SK-N-MC (cell line): ENCODE data around the gene OR2B2.

ENCODE experiments used
- DNase-seq: peaks from one replicate; pipeline ENCODE4 v3.0.0-alpha.2; 2011; ENCODE audit warnings: low read depth, low spot score
- H3K27ac ChIP-seq: fragments of 200-600 bp; sonication (generic); 2 replicates; pipeline ENCODE4 v1.5.1; 2016; ENCODE audit warnings: mixed run types
- H3K36me3 ChIP-seq: fragments of 200-600 bp; sonication (generic); 2 replicates; pipeline ENCODE4 v1.6.1; 2017; ENCODE audit warnings: antibody characterized with exemption, low read length, mixed read lengths; ENCODE audit not compliant: insufficient read depth
- H3K4me3 ChIP-seq: fragments of 200-600 bp; sonication (generic); 2 replicates; pipeline ENCODE4 v1.5.1; 2016
- H3K9ac ChIP-seq: fragments of 200-600 bp; sonication (generic); 2 replicates; pipeline ENCODE4 v1.8.0; 2017; ENCODE audit warnings: mixed run types, mixed read lengths; ENCODE audit not compliant: insufficient read length
- H3K9me3 ChIP-seq: fragments of 200-600 bp; sonication (generic); 2 replicates; pipeline ENCODE4 v1.6.1; 2017; ENCODE audit warnings: low read depth, mild to moderate bottlenecking, antibody characterized with exemption, low read length, moderate library complexity, mixed read lengths
- EZH2 ChIP-seq: fragments of 200-600 bp; sonication (generic); IDR thresholded peaks from one replicate; pipeline ENCODE4 v1.6.1; 2017; ENCODE audit warnings: antibody characterized with exemption
- FOXP2 ChIP-seq: optimal IDR thresholded peaks from 2 replicates; pipeline ENCODE3; 2011; ENCODE audit warnings: mild to moderate bottlenecking, moderate library complexity; ENCODE audit not compliant: insufficient read depth; ENCODE audit errors: extremely low read length, control extremely low read depth
- POLR2AphosphoS5 ChIP-seq: IDR thresholded peaks from 2 replicates; pipeline ENCODE4 v1.6.1; 2012; ENCODE audit warnings: mild to moderate bottlenecking, low read depth, low read length, borderline replicate concordance

OR2B2 gene

DNA sequence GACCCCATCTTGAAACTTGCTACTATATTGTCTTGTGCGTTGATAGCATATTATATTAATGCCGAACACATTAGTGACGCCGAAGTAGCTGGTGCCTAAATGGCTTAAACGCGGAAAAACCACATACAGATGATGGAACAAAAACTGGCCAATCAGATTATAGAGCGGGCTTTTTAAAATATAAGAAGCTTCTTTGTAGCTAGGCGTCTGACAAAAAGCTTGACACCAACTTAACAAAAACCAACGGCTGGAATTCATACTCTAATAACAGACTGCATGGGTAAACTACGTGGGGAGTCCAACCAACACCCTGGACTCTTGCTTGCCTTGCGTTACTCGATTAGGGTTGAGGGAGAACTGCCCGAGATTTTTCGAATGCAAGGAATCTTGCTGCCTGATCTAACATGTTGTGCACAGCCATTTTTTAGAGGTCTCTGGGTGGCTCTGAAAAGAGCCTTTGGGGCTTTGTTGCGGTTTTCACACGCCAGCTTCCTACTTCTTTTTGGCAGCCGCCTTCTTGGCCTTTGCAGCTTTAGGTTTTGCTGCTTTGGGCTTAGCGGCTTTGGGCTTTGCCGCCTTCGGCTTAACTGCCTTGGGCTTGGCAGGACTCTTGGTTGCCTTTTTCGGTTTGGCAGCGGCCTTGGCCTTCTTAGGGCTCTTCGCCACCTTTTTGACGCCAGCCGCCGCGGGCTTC, 45.7 kb downstream of the OR2B2 start:
- Histone ChIP-seq H3K9me3 (no peaks in the 10 kb centered on the region), H3K36me3 (no peaks in the 10 kb centered on the region), H3K4me3 (peak overlapping the region; percentile 77), H3K27ac (peak overlapping the region; percentile 80), H3K9ac (peak overlapping the region; percentile 75)
- DNase-seq: peak; percentile 83
- peak; percentile 92 for TF ChIP-seq POLR2AphosphoS5
- no peak for TF ChIP-seq EZH2
- TF ChIP-seq FOXP2: no peak

DNA sequence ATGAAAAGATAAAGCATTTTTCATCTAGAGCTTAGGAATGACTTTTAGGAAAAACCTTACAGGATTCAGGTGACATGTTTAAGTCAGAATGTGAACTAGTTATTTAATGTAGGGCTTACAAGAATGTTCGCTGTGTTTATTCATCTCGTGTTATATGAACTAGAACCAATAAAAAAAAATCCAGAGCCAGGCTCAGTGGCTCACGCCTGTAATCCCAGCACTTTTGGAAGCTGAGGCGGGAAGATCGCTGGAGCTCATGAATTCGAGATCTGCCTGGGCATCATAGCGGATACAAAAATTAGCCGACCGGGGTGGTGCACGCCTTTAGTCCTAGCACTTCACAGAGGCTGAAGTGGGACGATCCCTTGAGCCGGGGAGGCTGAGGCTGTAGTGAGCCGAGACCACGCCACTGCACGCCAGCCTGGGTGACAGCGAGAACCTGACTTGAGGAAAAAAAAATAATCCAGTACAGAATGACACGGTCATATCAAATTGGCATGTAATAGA, 46.3 kb downstream of the OR2B2 start:
- Histone ChIP-seq H3K27ac (peak overlapping the region; percentile 80), H3K9ac (peak overlapping the region; percentile 75), H3K36me3 (no peaks in the 10 kb centered on the region), H3K9me3 (no peaks in the 10 kb centered on the region), H3K4me3 (peak overlapping the region; percentile 77)
- DNase-seq: no peak
- TF ChIP-seq FOXP2 (no peak), EZH2 (no peak), POLR2AphosphoS5 (no peak)

DNA sequence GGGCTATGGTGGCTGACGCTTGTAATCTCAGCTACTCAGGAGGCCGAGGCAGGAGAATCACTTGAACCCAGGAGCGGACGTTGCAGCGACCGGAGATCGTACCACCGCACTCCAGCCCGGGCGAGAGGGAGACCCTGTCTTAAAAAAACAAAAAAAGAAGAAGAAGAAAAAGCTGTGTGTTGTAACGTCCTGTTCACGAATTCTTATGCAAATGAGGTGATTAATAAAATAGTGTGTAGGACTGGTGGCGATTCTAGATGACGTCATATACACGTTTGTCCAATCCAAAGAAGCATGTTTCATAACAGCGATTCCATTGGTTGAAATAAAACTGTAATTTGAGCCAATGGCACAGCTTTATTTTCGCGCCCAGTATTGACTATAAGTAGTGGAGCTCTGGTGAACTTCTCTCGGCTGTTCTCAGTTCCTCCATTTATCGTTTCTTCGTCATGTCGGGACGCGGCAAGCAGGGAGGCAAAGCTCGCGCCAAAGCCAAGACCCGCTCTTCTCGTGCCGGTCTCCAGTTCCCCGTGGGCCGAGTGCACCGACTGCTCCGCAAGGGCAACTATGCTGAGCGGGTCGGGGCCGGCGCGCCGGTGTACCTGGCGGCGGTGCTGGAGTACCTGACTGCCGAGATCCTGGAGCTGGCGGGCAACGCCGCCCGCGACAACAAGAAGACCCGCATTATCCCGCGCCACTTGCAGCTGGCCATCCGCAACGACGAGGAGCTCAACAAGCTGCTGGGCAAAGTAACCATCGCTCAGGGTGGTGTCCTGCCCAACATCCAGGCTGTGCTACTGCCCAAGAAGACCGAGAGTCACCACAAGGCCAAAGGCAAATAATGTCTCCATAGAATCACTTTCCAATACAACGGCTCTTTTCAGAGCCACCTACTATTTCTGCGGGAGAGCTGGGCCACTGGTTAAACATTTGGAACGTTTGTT, 47.0 kb downstream of the OR2B2 start:
- peak; percentile 90 for DNase-seq
- Histone ChIP-seq H3K27ac (peak overlapping the region; percentile 84), H3K9me3 (no peaks in the 10 kb centered on the region), H3K9ac (peak overlapping the region; percentile 75), H3K36me3 (no peaks in the 10 kb centered on the region), H3K4me3 (peak overlapping the region; percentile 77)
- TF ChIP-seq POLR2AphosphoS5 (peak; percentile 79), EZH2 (no peak)

DNA sequence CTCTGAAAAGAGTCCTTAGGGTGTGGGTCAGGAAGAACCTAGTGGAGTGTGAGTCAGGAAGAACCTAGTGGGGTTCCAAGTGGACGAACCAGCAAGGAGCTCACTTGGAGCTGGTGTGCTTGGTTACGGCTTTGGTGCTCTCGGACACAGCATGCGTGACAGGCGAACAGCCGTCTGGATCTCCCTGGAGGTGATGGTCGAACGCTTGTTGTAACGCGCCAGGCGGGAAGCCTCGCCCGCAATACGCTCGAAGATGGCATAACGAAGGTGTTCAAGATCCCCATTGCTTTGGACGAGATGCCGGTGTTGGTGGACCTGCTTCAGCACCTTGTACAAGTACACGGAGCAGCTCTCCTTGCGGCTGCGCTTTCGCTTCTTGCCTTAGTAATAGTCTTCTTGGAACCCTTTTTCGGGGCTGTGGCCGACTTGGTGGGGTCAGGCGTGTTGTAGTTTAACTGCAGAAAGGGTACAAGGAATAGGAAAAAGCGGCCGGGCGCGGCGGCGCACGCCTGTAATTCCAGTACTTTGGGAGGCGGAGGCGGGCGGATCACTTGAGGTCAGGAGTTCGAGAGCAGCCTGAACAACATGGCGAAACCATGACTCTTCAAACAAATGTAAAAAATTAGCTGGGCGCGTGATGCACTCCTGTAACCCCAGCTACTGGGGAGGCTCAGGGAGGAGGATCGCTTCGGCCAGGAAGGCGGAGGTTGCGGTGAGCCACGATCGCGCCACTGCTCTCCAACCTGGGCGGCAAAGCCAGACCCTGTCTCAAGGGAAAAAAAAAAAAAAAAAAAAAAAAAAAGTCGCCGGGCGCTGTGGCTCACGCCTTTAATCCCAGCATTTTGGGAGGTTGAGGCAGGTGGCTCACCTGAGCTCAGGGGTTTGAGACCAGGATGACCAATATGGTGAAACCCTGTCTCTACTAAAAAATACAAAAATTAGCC, 48.0 kb downstream of the OR2B2 start:
- peak overlapping the region; percentile 84 for H3K27ac ChIP-seq
- no peak overlapping the region for H3K9ac ChIP-seq
- no peaks in the 10 kb centered on the region for H3K36me3 ChIP-seq
- no peak overlapping the region; the same call in 1 of the 2 replicates for H3K4me3 ChIP-seq
- DNase-seq: no peak
- H3K9me3 ChIP-seq: no peaks in the 10 kb centered on the region
- TF ChIP-seq POLR2AphosphoS5: no peak
- TF ChIP-seq EZH2: no peak
- no peak for TF ChIP-seq FOXP2

DNA sequence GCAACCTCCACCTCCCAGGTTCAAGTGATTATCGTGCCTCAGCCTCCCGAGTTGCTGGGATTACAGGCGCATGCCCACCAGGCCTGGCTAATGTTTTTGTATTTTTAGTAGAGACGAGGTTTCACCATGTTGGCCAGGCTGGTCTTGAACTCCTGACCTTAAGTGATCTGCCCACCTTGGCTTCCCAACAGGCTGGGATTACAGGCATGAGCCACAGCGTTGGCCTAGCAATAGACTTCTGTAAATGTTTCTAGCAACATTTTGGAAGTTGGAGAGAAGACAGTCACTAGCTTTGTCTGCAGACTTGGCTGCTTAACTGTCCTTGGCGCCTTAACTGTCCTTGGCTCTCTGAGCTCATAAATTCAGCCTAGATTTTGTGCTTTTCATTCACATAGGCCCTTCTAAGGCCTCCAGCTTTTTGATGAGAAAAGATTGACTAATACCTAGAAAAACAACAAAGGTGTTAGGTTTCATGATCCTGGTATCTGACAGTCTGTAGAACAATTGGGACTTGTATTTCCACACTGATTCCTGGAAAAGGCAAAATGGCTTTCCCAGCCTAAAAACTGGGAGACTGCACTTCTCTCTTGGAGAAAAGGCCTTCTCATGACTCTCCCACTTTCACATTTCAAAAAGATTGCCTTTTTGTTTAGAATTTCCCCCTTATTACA, 49.7 kb downstream of the OR2B2 start:
- peak overlapping the region; percentile 7; the same call in 1 of the 2 replicates for H3K27ac ChIP-seq
- H3K4me3 ChIP-seq: no peak overlapping the region
- H3K36me3 ChIP-seq: no peaks in the 10 kb centered on the region
- H3K9ac ChIP-seq: no peak overlapping the region
- no peak for DNase-seq
- H3K9me3 ChIP-seq: no peaks in the 10 kb centered on the region
- TF ChIP-seq POLR2AphosphoS5 (no peak), EZH2 (no peak), FOXP2 (no peak)

DNA sequence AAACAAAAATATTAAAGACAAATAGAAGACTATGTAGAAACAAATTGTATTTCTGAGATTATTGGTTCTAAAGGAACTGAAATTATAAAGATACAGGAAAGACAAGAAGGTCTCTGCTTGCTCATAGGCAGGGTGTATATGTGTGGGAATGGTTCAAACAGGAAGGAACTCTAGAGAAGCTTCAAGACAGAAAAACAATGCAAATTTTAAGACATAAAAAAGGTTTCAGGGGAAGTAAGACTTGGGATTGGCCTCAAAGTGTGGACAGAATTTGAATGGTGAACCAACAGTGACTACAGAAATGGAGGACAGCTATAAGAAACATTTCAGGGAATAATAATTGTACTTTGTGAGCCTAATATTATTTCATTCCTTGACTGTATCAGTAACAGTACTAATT, 50.3 kb downstream of the OR2B2 start:
- Histone ChIP-seq H3K36me3 (no peaks in the 10 kb centered on the region), H3K4me3 (no peak overlapping the region), H3K9ac (no peak overlapping the region), H3K9me3 (no peaks in the 10 kb centered on the region), H3K27ac (no peak overlapping the region)
- DNase-seq: no peak
- no peak for TF ChIP-seq POLR2AphosphoS5

DNA sequence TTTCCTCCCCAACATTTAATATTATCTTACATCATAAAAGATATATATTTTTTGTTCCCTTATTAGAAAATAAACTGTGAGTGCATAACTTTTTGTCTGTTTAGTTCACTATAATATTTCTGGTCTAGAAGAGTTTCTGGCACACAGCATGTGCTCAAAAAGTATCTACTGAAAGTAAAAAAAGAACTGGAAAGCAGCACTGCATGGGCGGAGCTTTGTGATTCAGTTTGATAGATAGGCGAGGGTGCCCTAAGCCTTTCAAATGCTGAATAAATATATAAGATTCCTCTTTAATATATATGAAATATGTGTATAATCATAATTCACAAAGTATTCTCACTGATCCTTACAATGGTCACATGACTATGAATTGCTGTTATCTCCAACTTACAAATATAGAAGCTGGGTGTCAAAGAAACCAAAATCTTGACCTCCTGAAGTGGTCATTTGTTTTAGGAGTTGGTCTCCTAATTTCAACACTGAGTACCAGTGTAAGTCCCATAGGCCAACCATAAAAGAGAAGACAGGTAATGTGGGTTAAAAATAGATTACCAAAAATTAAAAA, 50.8 kb downstream of the OR2B2 start:
- no peaks in the 10 kb centered on the region for H3K36me3 ChIP-seq
- DNase-seq: no peak

More for the DNA sequence above, 50.8 kb downstream of the OR2B2 start:
- no peak overlapping the region for H3K4me3 ChIP-seq
- H3K9ac ChIP-seq: no peak overlapping the region
- H3K27ac ChIP-seq: peak overlapping the region; percentile 59; the same call in 1 of the 2 replicates
- no peaks in the 10 kb centered on the region for H3K9me3 ChIP-seq
- no peak for TF ChIP-seq FOXP2
- no peak for TF ChIP-seq POLR2AphosphoS5
- TF ChIP-seq EZH2: no peak
